ENCODE results near the gene ATF2. TPM values are rescaled to one million over a fixed set of nuclear protein-coding genes. Genes with fewer than 3 reads are reported as not detected.

Gene ATF2
- total and polyA plus RNA-seq, 2 of the 13 experiments (the other 11 are each of a cell fraction or from before 2014, with no cell fraction given) = 91.6 to 95.1 TPM

GRCh38 chr2:175167792-175168563, at the start of gene ATF2 (continued):
- TF ChIP-seq NR2F2 (IDR thresholded peaks at IDR 0.05; ENCODE audit: borderline replicate concordance, low read depth) = peak; percentile 80
- peak; percentile 73 for TF ChIP-seq ZNF772 (CRISPR knock-in tag; IDR thresholded peaks at IDR 0.05)
- peak; percentile 87 for TF ChIP-seq MXI1 (IDR thresholded peaks at IDR 0.05; ENCODE audit: borderline replicate concordance, low read depth, low read length)
- no peak for TF ChIP-seq KDM6A (CRISPR knock-in tag; IDR thresholded peaks at IDR 0.05; ENCODE audit: low read depth)
- TF ChIP-seq SMAD1 (CRISPR knock-in tag; IDR thresholded peaks at IDR 0.05; ENCODE audit: borderline replicate concordance, low read depth) = no peak
- TF ChIP-seq USF2 (IDR thresholded peaks at IDR 0.05; ENCODE audit: low read depth, low read length) = no peak
- TF ChIP-seq USF2 (CRISPR knock-in tag; IDR thresholded peaks at IDR 0.05; ENCODE audit: borderline replicate concordance) = peak; percentile 80
- peak; percentile 92 for TF ChIP-seq ZSCAN31 (CRISPR knock-in tag; IDR thresholded peaks at IDR 0.05; ENCODE audit: low read depth)
- peak; percentile 86 for TF ChIP-seq HOXA3 (CRISPR knock-in tag; IDR thresholded peaks at IDR 0.05)
- peak; percentile 78; the same call in 1 of the 2 replicates for TF ChIP-seq ZNF761 (CRISPR knock-in tag; conservative IDR thresholded peaks at IDR 0.05)
- TF ChIP-seq ZNF337 (CRISPR knock-in tag; IDR thresholded peaks at IDR 0.05; ENCODE audit: borderline replicate concordance, low read depth) = peak; percentile 81; the same call in 1 of the 2 replicates
- TF ChIP-seq LRRFIP1 (CRISPR knock-in tag; conservative IDR thresholded peaks at IDR 0.05) = no peak; the same call in 1 of the 2 replicates
- TF ChIP-seq ATF1 (CRISPR knock-in tag; IDR thresholded peaks at IDR 0.05) = peak; percentile 51; the same call in 1 of the 2 replicates
- no peak for TF ChIP-seq CCAR2 (optimal IDR thresholded peaks at IDR 0.05; ENCODE audit: low read depth, low read length)
- TF ChIP-seq ZNF414 (CRISPR knock-in tag; IDR thresholded peaks at IDR 0.05) = 0 out of 2 replicates have a peak, but pooled peaks have one; percentile 34
- TF ChIP-seq TMF1 (CRISPR knock-in tag; IDR thresholded peaks at IDR 0.05; ENCODE audit: low read depth) = peak; percentile 55; the same call in 1 of the 2 replicates
- no peak for TF ChIP-seq ZNF512 (CRISPR knock-in tag; IDR thresholded peaks at IDR 0.05)
- TF ChIP-seq ZNF724P (CRISPR knock-in tag; IDR thresholded peaks at IDR 0.05; ENCODE audit: borderline replicate concordance) = no peak
- TF ChIP-seq ZNF550 (CRISPR knock-in tag; IDR thresholded peaks at IDR 0.05; ENCODE audit: borderline replicate concordance) = peak; percentile 84; the same call in 1 of the 2 replicates
- no peak for TF ChIP-seq ZNF333 (CRISPR knock-in tag; IDR thresholded peaks at IDR 0.05; ENCODE audit: borderline replicate concordance)
- peak; percentile 71; the same call in 1 of the 2 replicates for TF ChIP-seq ZNF704 (CRISPR knock-in tag; IDR thresholded peaks at IDR 0.05; ENCODE audit: borderline replicate concordance)

Measured in HepG2 (cell line).